Gastroesophageal sphincter (tissue), 4 donors: ENCODE data around the gene DNAH8. TPM values are rescaled to one million over a fixed set of nuclear protein-coding genes. Genes with fewer than 3 reads are reported as not detected.

Experiments used
- ATAC-seq: fragments of 150-250 bp; one replicate; pipeline ENCODE4 v1.9.1; 2016; ENCODE audit warnings: mild to moderate bottlenecking, moderate library complexity
- H3K27ac ChIP-seq, 4 donors: fragments of 200-600 bp; sonication (generic) in 3 of 4; 1 replicate in 3 of 4; 2 replicates in 1 of 4; pipeline ENCODE4 v1.5.1; 2016 to 2019
- H3K27me3 ChIP-seq: fragments of 200-600 bp; sonication (generic); one replicate; pipeline ENCODE4 v1.5.1; 2019
- H3K36me3 ChIP-seq, 2 donors: fragments of 200-600 bp; sonication (generic); one replicate each; pipeline ENCODE4 v1.5.1; 2019; ENCODE audit warnings: control low read depth in 1 of 2
- H3K4me1 ChIP-seq, 3 donors: fragments of 200-600 bp; sonication (generic); 1 replicate in 2 of 3; 2 replicates in 1 of 3; pipeline ENCODE4 v1.5.1; 2016 to 2019; ENCODE audit warnings: control low read depth in 2 of 3
- H3K4me3 ChIP-seq, 2 donors: fragments of 200-600 bp; sonication (generic); one replicate each; pipeline ENCODE4 v1.5.1; 2019; ENCODE audit warnings: mild to moderate bottlenecking in 1 of 2, moderate library complexity in 1 of 2
- H3K9me3 ChIP-seq, 3 donors: fragments of 200-600 bp; sonication (generic); one replicate each; pipeline ENCODE4 v1.5.1; 2017 to 2019; ENCODE audit warnings: control low read depth in 2 of 3
- EP300 ChIP-seq: sonication (generic); formaldehyde crosslinking; IDR thresholded peaks from one replicate; pipeline ENCODE4 v1.6.1; 2017; ENCODE audit warnings: antibody characterized with exemption, mild to moderate bottlenecking
- POLR2A ChIP-seq, 2 donors: fragments of 450-650 bp; IDR thresholded peaks; one replicate each; pipeline ENCODE4 v1.6.1; 2017; ENCODE audit warnings: antibody characterized with exemption in 2 of 2, mild to moderate bottlenecking in 2 of 2, moderate library complexity in 1 of 2
- POLR2AphosphoS5 ChIP-seq: sonication (generic); formaldehyde crosslinking; IDR thresholded peaks from one replicate; pipeline ENCODE4 v1.6.1; 2017; ENCODE audit warnings: antibody characterized with exemption
- WGBS, 2 donors: methylation state at CpG; one replicate each; pipeline ENCODE4 v1.1.5; 2018; ENCODE audit warnings: low coverage in 1 of 2; 5-methylcytosine and 5-hydroxymethylcytosine counted together
- total RNA-seq, 4 donors: library from RNA; depleted of rRNA; stranded (reverse); fragments of >200 nt; gene quantifications; one replicate each; pipeline ENCODE4 v1.1.0, GENCODE V29; 2016
- TF ChIP-seq, protein P1 (sequence below), 4 experiments: fragments of 200-600 bp in 2 of 4; fragments of 450-650 bp in 2 of 4; sonication (generic) in 1 of 4; IDR thresholded peaks; one replicate each; pipeline ENCODE4 v1.5.1; 2017 to 2019; ENCODE audit warnings: antibody characterized with exemption in 4 of 4, mild to moderate bottlenecking in 2 of 4, moderate library complexity in 2 of 4

Gene DNAH8
- total RNA-seq, 4 donors from 2014 or later = not detected

DNA sequence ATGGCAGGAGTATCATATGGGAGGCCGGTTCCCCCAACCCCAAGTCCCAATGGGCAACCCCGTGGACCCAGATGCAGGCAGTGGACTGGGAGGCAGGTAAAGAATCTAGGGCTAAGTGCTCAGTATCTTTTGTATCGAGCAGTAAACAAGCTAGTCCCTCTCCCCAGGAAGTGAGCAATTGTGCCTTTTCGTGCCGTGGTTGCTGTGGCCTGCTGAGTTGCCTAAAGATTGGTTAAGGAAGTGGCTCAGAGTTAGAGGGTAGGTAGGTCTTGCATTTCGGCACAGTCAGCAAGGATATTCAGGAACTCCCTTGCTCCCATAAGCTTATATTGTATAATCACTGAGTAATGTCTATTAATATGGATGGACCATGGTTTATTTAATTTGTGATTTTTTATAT is 1.3 kb upstream of the DNAH8 start:
- WGBS, 2 donors = 43 to 57% methylated on average over 4 to 5 of the region's 6 CpGs
- Histone ChIP-seq H3K27ac (no peak overlapping the region), H3K4me1 (peaks cover 0 to 9% (median 5%) of the 10 kb centered on the region in 3 donors), H3K9me3 (no peaks in the 10 kb centered on the region), H3K4me3 (no peak overlapping the region), H3K27me3 (peaks cover 56% of the 10 kb centered on the region), H3K36me3 (no peaks in the 10 kb centered on the region)
- no peak for TF ChIP-seq POLR2A (IDR thresholded peaks at IDR 0.05)
- no peak for TF ChIP-seq EP300
- TF ChIP-seq, protein P1, sequence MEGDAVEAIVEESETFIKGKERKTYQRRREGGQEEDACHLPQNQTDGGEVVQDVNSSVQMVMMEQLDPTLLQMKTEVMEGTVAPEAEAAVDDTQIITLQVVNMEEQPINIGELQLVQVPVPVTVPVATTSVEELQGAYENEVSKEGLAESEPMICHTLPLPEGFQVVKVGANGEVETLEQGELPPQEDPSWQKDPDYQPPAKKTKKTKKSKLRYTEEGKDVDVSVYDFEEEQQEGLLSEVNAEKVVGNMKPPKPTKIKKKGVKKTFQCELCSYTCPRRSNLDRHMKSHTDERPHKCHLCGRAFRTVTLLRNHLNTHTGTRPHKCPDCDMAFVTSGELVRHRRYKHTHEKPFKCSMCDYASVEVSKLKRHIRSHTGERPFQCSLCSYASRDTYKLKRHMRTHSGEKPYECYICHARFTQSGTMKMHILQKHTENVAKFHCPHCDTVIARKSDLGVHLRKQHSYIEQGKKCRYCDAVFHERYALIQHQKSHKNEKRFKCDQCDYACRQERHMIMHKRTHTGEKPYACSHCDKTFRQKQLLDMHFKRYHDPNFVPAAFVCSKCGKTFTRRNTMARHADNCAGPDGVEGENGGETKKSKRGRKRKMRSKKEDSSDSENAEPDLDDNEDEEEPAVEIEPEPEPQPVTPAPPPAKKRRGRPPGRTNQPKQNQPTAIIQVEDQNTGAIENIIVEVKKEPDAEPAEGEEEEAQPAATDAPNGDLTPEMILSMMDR (IDR thresholded peaks at IDR 0.05) = no peak
- no peak for ATAC-seq

DNA sequence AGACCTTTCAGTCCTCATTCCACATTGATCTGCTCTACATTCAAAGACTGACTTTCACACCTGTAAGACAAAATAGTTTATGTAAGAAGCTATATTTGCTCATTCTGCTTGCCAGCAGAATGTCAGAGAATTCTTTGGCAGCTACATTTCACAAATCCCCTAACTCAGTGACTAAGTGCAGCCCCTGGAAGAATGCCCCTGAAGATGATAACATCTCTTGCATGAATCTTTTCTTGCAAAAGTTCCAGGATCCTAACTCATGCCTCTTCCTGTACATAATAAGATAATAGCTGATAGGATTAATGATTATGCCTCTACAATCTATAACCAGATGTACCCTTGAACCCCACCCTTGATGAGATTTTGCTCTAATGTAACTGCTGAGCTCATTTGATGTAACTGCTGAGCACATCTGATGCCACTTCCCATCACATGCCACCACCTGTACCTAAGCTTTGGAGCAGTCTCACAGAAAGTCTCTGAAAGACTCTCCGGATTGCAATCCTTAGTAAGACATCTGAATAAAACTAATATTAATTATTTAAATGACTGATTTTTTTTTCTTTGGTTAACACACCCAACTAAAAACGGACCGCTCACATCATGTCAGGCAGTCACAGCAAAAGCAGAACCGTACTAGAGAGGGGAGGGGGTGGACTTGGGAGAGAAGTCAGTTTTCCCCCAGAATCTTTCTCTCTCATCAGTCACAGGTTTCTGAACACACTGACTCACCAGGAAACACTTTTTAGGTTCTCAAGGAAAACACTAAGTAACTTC is 684 bp upstream of the DNAH8 start:
- 33 to 35% methylated on average over 3 to 4 of the region's 4 CpGs for WGBS, 2 donors
- no peaks in the 10 kb centered on the region for H3K36me3 ChIP-seq
- TF ChIP-seq POLR2A (IDR thresholded peaks at IDR 0.05) = no peak
- H3K4me3 ChIP-seq = peak overlapping the region in 1 of 2 donors; percentile 41
- no peak overlapping the region for H3K27ac ChIP-seq
- ATAC-seq = no peak
- H3K4me1 ChIP-seq = peaks cover 0 to 9% (median 5%) of the 10 kb centered on the region in 3 donors
- peaks cover 61% of the 10 kb centered on the region for H3K27me3 ChIP-seq
- H3K9me3 ChIP-seq = no peaks in the 10 kb centered on the region

DNA sequence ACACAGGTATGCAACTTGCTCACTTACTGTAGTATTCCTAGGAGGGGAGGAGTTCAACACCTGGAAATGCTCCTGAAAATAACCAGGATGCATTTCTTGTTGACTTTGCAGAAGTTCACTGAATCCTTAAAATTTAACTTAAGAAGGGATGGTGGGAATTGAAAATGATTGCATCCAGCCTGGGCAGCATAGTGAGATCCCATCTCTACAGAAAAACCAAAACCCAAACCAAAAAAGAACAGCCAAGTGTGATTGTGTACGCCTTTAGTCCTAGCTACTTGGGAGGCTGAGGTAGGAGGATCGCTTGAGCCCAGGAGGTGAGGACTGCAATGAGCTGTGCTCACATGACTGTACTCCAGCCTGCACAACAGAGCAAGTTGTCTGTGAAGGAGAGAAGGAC is 1.7 kb downstream of the DNAH8 start:
- Histone ChIP-seq H3K36me3 (no peaks in the 10 kb centered on the region), H3K4me3 (no peak overlapping the region), H3K4me1 (peaks cover 0 to 9% (median 5%) of the 10 kb centered on the region in 3 donors), H3K9me3 (no peaks in the 10 kb centered on the region), H3K27ac (no peak overlapping the region), H3K27me3 (peaks cover 63% of the 10 kb centered on the region)
- 89% methylated on average over 2 of the region's 2 CpGs; no CpG with 5 or more reads in 1 of the 2 donors for WGBS, 2 donors
- no peak for ATAC-seq
- no peak for TF ChIP-seq POLR2AphosphoS5
- TF ChIP-seq POLR2A (IDR thresholded peaks at IDR 0.05) = no peak
- TF ChIP-seq EP300 = no peak
- TF ChIP-seq, protein P1 (IDR thresholded peaks at IDR 0.05) = no peak

DNA sequence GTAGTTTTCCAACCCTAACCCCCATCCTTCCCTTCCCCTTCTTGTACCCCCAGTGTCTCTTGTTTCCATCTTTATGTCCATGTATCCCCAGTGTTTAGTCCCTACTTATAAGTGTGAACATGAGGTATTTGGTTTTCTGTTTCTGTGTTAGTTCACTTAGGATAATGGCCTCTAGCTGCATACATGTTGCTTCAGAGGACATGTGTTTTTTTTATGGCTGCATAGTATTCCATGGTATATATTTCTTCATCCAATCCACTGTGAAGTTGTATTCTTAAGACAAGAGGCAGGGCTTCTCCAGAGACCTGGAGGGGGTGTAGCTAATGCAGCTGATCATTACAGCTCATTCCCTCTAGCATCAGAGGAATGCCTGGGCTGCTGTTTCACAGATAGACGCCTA is 4.2 kb downstream of the DNAH8 start:
- 60 to 100% methylated on average over 1 of the region's 1 CpG for WGBS, 2 donors
- peaks cover 0 to 9% (median 5%) of the 10 kb centered on the region in 3 donors for H3K4me1 ChIP-seq
- TF ChIP-seq POLR2A (IDR thresholded peaks at IDR 0.05) = no peak
- TF ChIP-seq, protein P1 (IDR thresholded peaks at IDR 0.05) = no peak
- TF ChIP-seq EP300 = no peak
- TF ChIP-seq POLR2AphosphoS5 = no peak

DNA sequence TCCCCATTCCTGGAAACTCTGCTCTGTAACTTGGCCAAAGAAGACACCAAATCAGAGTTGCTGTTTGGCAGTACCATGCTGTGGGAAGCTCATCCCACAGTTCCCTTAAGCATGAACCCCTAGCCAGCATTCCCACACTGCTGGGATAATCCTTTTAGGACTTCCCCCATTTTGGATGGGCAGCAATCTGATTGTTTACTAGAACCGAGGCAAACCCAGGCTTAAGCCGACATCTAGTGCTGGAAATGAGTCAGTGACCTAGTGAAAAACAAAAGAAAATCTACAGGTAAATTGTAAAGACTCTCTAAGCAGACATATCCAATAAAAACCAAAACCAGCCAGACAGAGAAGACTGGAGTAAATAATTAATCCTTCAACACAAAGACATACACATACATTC is 5.2 kb downstream of the DNAH8 start:
- peaks cover 39% of the 10 kb centered on the region for H3K27me3 ChIP-seq
- no peak for ATAC-seq
- no peak overlapping the region for H3K27ac ChIP-seq
- peaks cover 0 to 3% (median under 1%) of the 10 kb centered on the region in 3 donors for H3K4me1 ChIP-seq
- 10 to 20% methylated on average over 1 to 2 of the region's 2 CpGs for WGBS, 2 donors
- TF ChIP-seq POLR2A (IDR thresholded peaks at IDR 0.05) = no peak
- no peak for TF ChIP-seq EP300
- TF ChIP-seq, protein P1 (IDR thresholded peaks at IDR 0.05) = no peak
- no peak for TF ChIP-seq POLR2AphosphoS5
- no peak overlapping the region for H3K4me3 ChIP-seq
- no peaks in the 10 kb centered on the region for H3K9me3 ChIP-seq
- H3K36me3 ChIP-seq = no peaks in the 10 kb centered on the region

More for the DNA sequence above, 4.2 kb downstream of the DNAH8 start:
- no peaks in the 10 kb centered on the region for H3K36me3 ChIP-seq
- no peak overlapping the region for H3K27ac ChIP-seq
- no peak for ATAC-seq
- H3K4me3 ChIP-seq = no peak overlapping the region
- no peaks in the 10 kb centered on the region for H3K9me3 ChIP-seq
- peaks cover 48% of the 10 kb centered on the region for H3K27me3 ChIP-seq
